ENCODE results near the gene PLPPR2.
A peak's percentile ranks its signal among the peaks of the same experiment; 100 is the strongest.
"Not testable (repeated sequence)": the region's sequence is repeated elsewhere in the genome, so short reads cannot be mapped to it uniquely, and the experiment has no call there.

The PLPPR2 gene

DNA sequence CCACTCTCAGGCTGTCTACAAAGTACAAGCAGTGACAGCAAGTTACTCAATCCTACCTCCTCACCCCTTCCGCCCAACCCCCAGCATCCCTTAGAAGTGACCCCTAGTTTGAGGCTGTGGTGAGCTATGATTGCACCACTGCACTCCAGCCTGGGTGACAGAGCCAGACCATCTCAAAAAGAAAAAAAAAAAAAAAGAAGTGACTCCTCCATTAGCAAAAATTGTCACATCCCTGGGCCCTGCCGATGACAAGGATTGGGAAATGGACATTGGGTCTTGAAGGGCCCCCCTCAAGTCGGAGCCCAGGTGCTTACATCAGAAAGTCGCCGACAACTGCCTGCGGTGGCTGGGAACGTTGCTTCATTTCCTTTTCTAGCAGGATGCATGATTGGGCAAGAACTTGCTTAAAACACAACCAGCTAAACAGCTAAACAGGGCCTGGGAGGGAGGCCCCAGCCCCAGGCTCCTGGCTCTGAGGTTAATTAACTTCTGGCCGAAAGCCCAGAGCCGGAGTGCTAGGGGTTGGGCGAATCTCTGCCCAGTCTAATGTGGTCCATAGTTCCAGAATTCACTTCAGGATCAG is 31.1 kb upstream of the PLPPR2 start:
- TF ChIP-seq, protein P1, sequence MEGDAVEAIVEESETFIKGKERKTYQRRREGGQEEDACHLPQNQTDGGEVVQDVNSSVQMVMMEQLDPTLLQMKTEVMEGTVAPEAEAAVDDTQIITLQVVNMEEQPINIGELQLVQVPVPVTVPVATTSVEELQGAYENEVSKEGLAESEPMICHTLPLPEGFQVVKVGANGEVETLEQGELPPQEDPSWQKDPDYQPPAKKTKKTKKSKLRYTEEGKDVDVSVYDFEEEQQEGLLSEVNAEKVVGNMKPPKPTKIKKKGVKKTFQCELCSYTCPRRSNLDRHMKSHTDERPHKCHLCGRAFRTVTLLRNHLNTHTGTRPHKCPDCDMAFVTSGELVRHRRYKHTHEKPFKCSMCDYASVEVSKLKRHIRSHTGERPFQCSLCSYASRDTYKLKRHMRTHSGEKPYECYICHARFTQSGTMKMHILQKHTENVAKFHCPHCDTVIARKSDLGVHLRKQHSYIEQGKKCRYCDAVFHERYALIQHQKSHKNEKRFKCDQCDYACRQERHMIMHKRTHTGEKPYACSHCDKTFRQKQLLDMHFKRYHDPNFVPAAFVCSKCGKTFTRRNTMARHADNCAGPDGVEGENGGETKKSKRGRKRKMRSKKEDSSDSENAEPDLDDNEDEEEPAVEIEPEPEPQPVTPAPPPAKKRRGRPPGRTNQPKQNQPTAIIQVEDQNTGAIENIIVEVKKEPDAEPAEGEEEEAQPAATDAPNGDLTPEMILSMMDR (IDR thresholded peaks at IDR 0.05; ENCODE audit: low read depth, low read length, missing control alignments) = no peak
- DNase-seq (ENCODE audit: low read depth) = peak; percentile 64
- H3K4me3 ChIP-seq (ENCODE audit: low read depth, low read length) = no peak overlapping the region

DNA sequence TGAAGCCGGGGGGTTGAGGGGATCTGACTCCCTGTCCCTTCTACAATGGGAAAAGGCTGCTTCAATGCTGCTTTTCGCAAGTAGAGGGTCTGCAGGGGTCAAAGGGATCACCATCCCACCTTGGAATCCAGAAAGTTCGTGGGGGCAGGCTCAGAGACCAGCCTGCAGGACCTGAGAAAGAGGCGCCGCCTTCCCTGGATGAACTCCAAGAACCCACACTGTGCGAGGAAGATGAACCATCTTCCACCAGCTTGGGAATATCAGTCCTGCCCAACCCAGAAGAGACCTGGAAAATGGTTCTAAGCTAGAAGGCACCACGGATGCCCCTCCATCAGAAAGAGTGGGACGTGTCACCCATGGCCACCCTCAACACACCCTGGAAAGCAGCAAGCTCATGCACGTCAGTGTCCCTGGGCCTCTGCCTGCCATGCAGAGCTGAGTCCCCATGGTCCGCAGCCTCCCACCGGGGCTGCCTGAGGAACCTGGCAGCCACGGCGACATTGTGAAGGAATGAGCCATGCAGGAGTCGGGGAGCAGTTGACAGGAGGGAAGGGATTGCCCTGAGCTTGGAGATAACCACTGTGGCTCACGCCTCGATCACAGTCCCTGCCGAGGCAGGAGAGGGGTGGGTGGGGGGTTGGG is 30.4 kb upstream of the PLPPR2 start:
- no peak overlapping the region; the same call in 1 of the 2 replicates for H3K4me3 ChIP-seq (ENCODE audit: low read depth, low read length)
- DNase-seq (ENCODE audit: low read depth) = no peak
- TF ChIP-seq, protein P1 (IDR thresholded peaks at IDR 0.05; ENCODE audit: low read depth, low read length, missing control alignments) = no peak

DNA sequence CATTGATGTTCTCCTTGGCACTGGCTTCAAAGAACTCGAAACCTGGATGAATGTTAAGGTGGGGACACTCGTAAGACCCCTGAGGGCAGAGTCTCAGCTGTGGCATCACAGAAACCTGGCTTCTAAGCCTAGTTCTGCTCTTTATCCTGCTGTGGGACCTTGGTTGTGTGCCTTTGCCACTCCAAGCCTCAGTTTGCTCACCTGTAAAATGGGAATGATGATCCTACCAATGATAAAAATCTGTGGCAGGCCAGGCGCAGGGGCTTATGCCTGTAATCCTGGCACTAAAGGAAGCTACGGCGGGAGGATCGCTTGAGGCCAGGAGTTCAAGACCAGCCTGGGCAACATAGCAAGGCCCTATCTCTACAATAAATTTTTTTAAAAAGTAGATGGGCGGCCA is 29.7 kb upstream of the PLPPR2 start:
- TF ChIP-seq, protein P1 (IDR thresholded peaks at IDR 0.05; ENCODE audit: low read depth, low read length, missing control alignments) = no peak

DNA sequence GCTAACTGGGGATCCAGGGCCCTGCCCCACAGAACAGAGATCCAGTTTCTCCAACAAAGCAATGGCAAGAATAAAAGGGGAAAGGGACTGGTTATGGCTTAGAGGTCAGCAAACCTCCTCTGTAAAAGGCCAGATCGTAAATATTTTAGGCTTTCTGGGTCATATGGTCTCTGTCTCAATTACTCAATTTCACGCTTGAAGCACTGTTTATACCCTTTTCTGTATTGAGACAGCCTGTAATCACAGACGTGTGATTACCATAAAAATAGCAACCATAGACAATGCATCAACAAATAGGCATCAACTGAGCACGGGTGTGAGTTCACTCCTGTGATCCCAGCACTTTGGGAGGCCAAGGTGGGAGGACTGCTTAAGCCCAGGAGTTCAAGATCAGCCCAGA is 25.1 kb upstream of the PLPPR2 start:
- TF ChIP-seq, protein P1 (IDR thresholded peaks at IDR 0.05; ENCODE audit: low read depth, low read length, missing control alignments) = no peak
- no peak for DNase-seq (ENCODE audit: low read depth)
- no peak overlapping the region for H3K4me3 ChIP-seq (ENCODE audit: low read depth, low read length)

More for the DNA sequence above, 29.7 kb upstream of the PLPPR2 start:
- no peak overlapping the region for H3K4me3 ChIP-seq (ENCODE audit: low read depth, low read length)
- DNase-seq (ENCODE audit: low read depth) = no peak

DNA sequence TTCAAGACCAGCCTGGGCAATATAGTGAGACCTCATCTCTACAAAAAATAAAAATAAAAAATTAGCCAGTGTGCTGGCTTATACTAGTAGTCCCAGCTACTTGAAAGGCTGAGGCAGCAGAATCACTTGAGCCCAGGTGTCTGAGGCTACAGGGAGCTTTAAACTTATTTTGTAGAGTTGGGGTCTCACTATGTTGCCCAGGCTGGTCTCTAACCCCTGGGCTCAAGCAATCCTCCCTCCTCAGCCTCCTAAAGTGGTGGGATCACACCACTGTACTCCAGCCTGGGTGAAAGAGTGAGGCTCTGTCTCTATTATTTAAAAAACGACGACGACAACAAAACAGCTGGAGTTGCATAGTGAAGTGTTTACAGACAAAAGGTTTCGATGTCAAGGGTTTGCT is 23.7 kb upstream of the PLPPR2 start:
- TF ChIP-seq, protein P1 (IDR thresholded peaks at IDR 0.05; ENCODE audit: low read depth, low read length, missing control alignments) = no peak
- no peak overlapping the region for H3K4me3 ChIP-seq (ENCODE audit: low read depth, low read length)
- DNase-seq (ENCODE audit: low read depth) = no peak

DNA sequence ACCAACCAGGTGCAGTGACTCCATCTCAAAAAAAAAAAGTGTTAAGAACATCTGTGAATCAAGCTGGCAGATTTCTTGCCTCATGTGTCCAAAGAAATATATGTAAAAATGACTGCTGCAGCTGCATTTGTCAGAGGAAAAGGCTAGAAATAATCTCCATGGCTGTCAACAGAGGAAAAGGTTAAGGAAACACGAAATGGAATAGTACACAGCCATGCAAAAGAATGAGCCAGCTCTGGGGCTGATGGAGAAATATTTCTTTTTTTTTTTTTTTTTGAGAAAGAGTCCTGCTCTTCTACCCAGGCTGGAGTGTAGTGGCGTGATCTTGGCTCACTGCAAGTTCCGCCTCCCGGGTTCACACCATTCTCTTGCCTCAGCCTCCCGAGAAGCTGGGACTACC is 22.4 kb upstream of the PLPPR2 start:
- no peak for DNase-seq (ENCODE audit: low read depth)
- H3K4me3 ChIP-seq (ENCODE audit: low read depth, low read length) = no peak overlapping the region
- TF ChIP-seq, protein P1 (IDR thresholded peaks at IDR 0.05; ENCODE audit: low read depth, low read length, missing control alignments) = no peak

DNA sequence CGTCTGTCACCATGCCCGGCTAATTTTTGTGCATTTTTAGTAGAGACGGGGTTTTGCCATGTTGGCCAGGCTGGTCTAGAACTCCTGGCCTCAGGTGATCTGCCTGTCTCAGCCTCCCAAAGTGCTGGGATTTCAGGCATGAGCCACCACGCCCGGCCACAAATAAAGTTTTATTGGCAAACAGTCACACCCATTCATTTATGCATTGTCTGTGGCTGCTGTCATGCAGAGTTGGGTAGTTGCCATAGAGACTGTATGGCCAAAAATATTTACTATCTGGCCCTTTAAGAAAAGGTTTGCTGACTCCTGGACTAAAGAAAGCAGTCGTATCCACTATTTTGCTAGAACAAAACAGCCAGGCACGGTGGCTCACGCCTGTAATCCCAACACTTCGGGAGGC is 21.4 kb upstream of the PLPPR2 start:
- not testable (repeated sequence) for H3K4me3 ChIP-seq (ENCODE audit: low read depth, low read length); DNase-seq (ENCODE audit: low read depth)
